ENCODE data around the gene SCAPER. TPM values are rescaled to one million over a fixed set of nuclear protein-coding genes. Genes with fewer than 3 reads are reported as not detected.
"Not testable (repeated sequence)": the region's sequence is repeated elsewhere in the genome, so short reads cannot be mapped to it uniquely, and the experiment has no call there.

The SCAPER gene
- total RNA-seq, 1 donor from 2014 or later: 58.0 TPM

- H3K27me3 Mint-ChIP-seq (ENCODE audit: unreplicated experiment): no peaks in the 10 kb centered on the region
- no peak overlapping the region for H3K27ac Mint-ChIP-seq (ENCODE audit: unreplicated experiment)
- H3K9me3 Mint-ChIP-seq (ENCODE audit: unreplicated experiment): no peaks in the 10 kb centered on the region
- no peak for DNase-seq
- TF ChIP-seq CTCF (IDR thresholded peaks at IDR 0.05; ENCODE audit: partially characterized antibody, unreplicated experiment): no peak
- H3K36me3 Mint-ChIP-seq (ENCODE audit: unreplicated experiment): no peaks in the 10 kb centered on the region
- peaks cover 10% of the 10 kb centered on the region for H3K4me1 Mint-ChIP-seq (ENCODE audit: low read depth, unreplicated experiment)
- H3K4me3 Mint-ChIP-seq (ENCODE audit: unreplicated experiment): no peak overlapping the region
Measured at GRCh38 chr15:76864586-76864985, 40.6 kb downstream of the SCAPER start.

GRCh38 chr15:76863693-76864092, 41.4 kb downstream of the SCAPER start:
- no peaks in the 10 kb centered on the region for H3K36me3 Mint-ChIP-seq (ENCODE audit: unreplicated experiment)
- no peak for DNase-seq

GRCh38 chr15:76863123-76863522, 42.0 kb downstream of the SCAPER start:
- no peak for TF ChIP-seq CTCF (IDR thresholded peaks at IDR 0.05; ENCODE audit: partially characterized antibody, unreplicated experiment)
- Mint-ChIP-seq H3K4me3 (ENCODE audit: unreplicated experiment) (no peak overlapping the region), H3K27ac (ENCODE audit: unreplicated experiment) (no peak overlapping the region), H3K4me1 (ENCODE audit: low read depth, unreplicated experiment) (peaks cover 10% of the 10 kb centered on the region), H3K27me3 (ENCODE audit: unreplicated experiment) (no peaks in the 10 kb centered on the region), H3K9me3 (ENCODE audit: unreplicated experiment) (no peaks in the 10 kb centered on the region), H3K36me3 (ENCODE audit: unreplicated experiment) (no peaks in the 10 kb centered on the region)
- no peak for DNase-seq

More at GRCh38 chr15:76863693-76864092, 41.4 kb downstream of the SCAPER start:
- no peaks in the 10 kb centered on the region for H3K9me3 Mint-ChIP-seq (ENCODE audit: unreplicated experiment)
- no peak overlapping the region for H3K27ac Mint-ChIP-seq (ENCODE audit: unreplicated experiment)
- no peaks in the 10 kb centered on the region for H3K27me3 Mint-ChIP-seq (ENCODE audit: unreplicated experiment)
- peaks cover 10% of the 10 kb centered on the region for H3K4me1 Mint-ChIP-seq (ENCODE audit: low read depth, unreplicated experiment)
- TF ChIP-seq CTCF (IDR thresholded peaks at IDR 0.05; ENCODE audit: partially characterized antibody, unreplicated experiment): no peak
- no peak overlapping the region for H3K4me3 Mint-ChIP-seq (ENCODE audit: unreplicated experiment)

GRCh38 chr15:76861815-76862397, 43.2 kb downstream of the SCAPER start:
- Mint-ChIP-seq H3K27me3 (ENCODE audit: unreplicated experiment) (no peaks in the 10 kb centered on the region), H3K27ac (ENCODE audit: unreplicated experiment) (no peak overlapping the region), H3K4me3 (ENCODE audit: unreplicated experiment) (no peak overlapping the region), H3K36me3 (ENCODE audit: unreplicated experiment) (no peaks in the 10 kb centered on the region), H3K4me1 (ENCODE audit: low read depth, unreplicated experiment) (peaks cover 10% of the 10 kb centered on the region), H3K9me3 (ENCODE audit: unreplicated experiment) (no peaks in the 10 kb centered on the region)
- DNase-seq: no peak
- TF ChIP-seq CTCF (IDR thresholded peaks at IDR 0.05; ENCODE audit: partially characterized antibody, unreplicated experiment): no peak

GRCh38 chr15:76860201-76860600, 44.9 kb downstream of the SCAPER start:
- DNase-seq: no peak
- peaks cover 10% of the 10 kb centered on the region for H3K4me1 Mint-ChIP-seq (ENCODE audit: low read depth, unreplicated experiment)

DNA sequence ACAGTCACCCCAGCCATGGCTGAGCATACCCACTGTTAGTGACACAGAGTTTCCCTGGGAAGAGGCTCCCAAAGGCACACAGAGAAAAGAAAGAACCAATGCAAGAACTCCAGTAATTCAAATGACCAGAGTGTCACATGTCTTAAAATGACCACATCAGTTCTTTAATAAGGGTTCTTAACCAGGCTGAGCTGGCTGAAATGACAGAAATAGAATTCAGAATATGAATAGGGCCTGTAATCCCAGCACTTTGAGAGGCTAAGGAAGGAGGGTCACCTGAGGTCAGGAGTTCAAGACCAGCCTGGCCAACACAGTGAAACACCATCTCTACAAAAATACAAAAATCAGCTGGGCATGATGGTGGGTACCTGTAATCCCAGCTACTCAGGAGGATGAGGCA, 54.8 kb downstream of the SCAPER start:
- not testable (repeated sequence) for H3K27ac Mint-ChIP-seq (ENCODE audit: unreplicated experiment); H3K4me3 Mint-ChIP-seq (ENCODE audit: unreplicated experiment); H3K9me3 Mint-ChIP-seq (ENCODE audit: unreplicated experiment); DNase-seq; H3K4me1 Mint-ChIP-seq (ENCODE audit: low read depth, unreplicated experiment); H3K27me3 Mint-ChIP-seq (ENCODE audit: unreplicated experiment)
- peaks cover 25% of the 10 kb centered on the region for H3K36me3 Mint-ChIP-seq (ENCODE audit: unreplicated experiment)

More at GRCh38 chr15:76860201-76860600, 44.9 kb downstream of the SCAPER start:
- Mint-ChIP-seq H3K36me3 (ENCODE audit: unreplicated experiment) (peaks cover under 1% of the 10 kb centered on the region), H3K4me3 (ENCODE audit: unreplicated experiment) (no peak overlapping the region), H3K9me3 (ENCODE audit: unreplicated experiment) (peaks cover under 1% of the 10 kb centered on the region), H3K27ac (ENCODE audit: unreplicated experiment) (no peak overlapping the region), H3K27me3 (ENCODE audit: unreplicated experiment) (no peaks in the 10 kb centered on the region)
- no peak for TF ChIP-seq CTCF (IDR thresholded peaks at IDR 0.05; ENCODE audit: partially characterized antibody, unreplicated experiment)
